ENCODE data around the gene GOLGA6D.

GRCh38 chr15:75328493-75329314 is 46.1 kb downstream of the GOLGA6D start:
- TF ChIP-seq CTCF (IDR thresholded peaks at IDR 0.05; ENCODE audit: poor library complexity) (no peak), EZH2phosphoT487 (IDR thresholded peaks at IDR 0.05; ENCODE audit: low read depth, severe bottlenecking, unreplicated experiment) (no peak), EZH2 (IDR thresholded peaks at IDR 0.05; ENCODE audit: borderline replicate concordance) (no peak)
